HepG2 (cell line): ENCODE data around the gene TGDS. TPM values are rescaled to one million over a fixed set of nuclear protein-coding genes. Genes with fewer than 3 reads are reported as not detected.

ENCODE experiments used
- ATAC-seq: fragments of 200-7000 bp; cut with Tn5 transposase; 3 replicates; pipeline ENCODE4 v1.9.1; 2020; ENCODE audit warnings: mild to moderate bottlenecking, moderate library complexity
- BruUV-seq: library from RNA; stranded (reverse); fragments of 400-500 nt; replicated peaks from 2 replicates; lab custom pipeline; 2021; lab: Mats Ljungman, UMichigan
- CTCF ChIA-PET: fragments of 300-600 bp; formaldehyde crosslinking; extraction: SDS; loops from one replicate; lab custom pipeline; 2021; ENCODE audit warnings: low total read pairs, inconsistent platforms, low intra/inter-chr PET ratio; lab: Yijun Ruan, JAX
- POLR2A ChIA-PET: fragments of 350-600 bp; sonication (Branson Sonifier 250); formaldehyde crosslinking; loops from one replicate; lab custom pipeline; 2020; ENCODE audit warnings: antibody characterized with exemption, inconsistent platforms; lab: Yijun Ruan, JAX
- DNase-seq: peaks from one replicate; pipeline ENCODE4 v3.0.0-alpha.2; 2015; ENCODE audit warnings: low spot score
- FAIRE-seq: peaks from 3 replicates; lab custom pipeline; 2011; peaks lifted over from hg19 to GRCh38; lab: Jason Lieb, UNC
- H2AFZ ChIP-seq: one replicate; pipeline ENCODE4 v1.6.1; 2011; ENCODE audit warnings: low read length, inconsistent platforms
- H3K27ac ChIP-seq: fragments of 300-600 bp; 3 replicates; pipeline ENCODE4 v1.8.0; 2011; ENCODE audit warnings: mixed run types, mild to moderate bottlenecking, mixed read lengths, low read length, inconsistent platforms; ENCODE audit not compliant: insufficient read depth; ENCODE audit errors: extremely low read length
- H3K27me3 ChIP-seq, 2 experiments: fragments of 200-600 bp in 1 of 2; 2 replicates in 1 of 2; 3 replicates in 1 of 2; pipeline versions ENCODE4 v1.6.0 to v1.8.0; 2011; ENCODE audit warnings: low read length in 2 of 2, mild to moderate bottlenecking in 2 of 2, moderate library complexity in 2 of 2, inconsistent platforms in 1 of 2; ENCODE audit not compliant: insufficient read depth in 2 of 2, control insufficient read depth in 1 of 2
- H3K36me3 ChIP-seq, 2 experiments: fragments of 200-600 bp in 1 of 2; replicated peaks in 1 of 2; 2 replicates in 1 of 2; 3 replicates in 1 of 2; pipeline versions ENCODE4 v1.5.1 to v1.8.0; 2011; ENCODE audit warnings: low read length in 2 of 2, inconsistent platforms in 1 of 2; ENCODE audit not compliant: insufficient read depth in 2 of 2, control insufficient read depth in 1 of 2
- H3K4me1 ChIP-seq: 2 replicates; pipeline ENCODE4 v1.5.1; 2012; ENCODE audit warnings: low read length, inconsistent platforms; ENCODE audit not compliant: insufficient read depth
- H3K4me2 ChIP-seq: 2 replicates; pipeline ENCODE4 v1.6.0; 2011; ENCODE audit warnings: low read depth, low read length, inconsistent platforms
- H3K4me3 ChIP-seq, 3 experiments: fragments of 200-600 bp in 1 of 3; sonication (generic), shearing (Covaris generic) in 1 of 3; replicated peaks in 1 of 3; 2 replicates each; pipeline ENCODE4 v1.5.1; 2011 to 2016; ENCODE audit warnings: low read length in 3 of 3, inconsistent platforms in 2 of 3, low read depth in 2 of 3, mild to moderate bottlenecking in 2 of 3, control low read depth in 1 of 3, mixed read lengths in 1 of 3; ENCODE audit not compliant: insufficient read depth in 1 of 3
- H3K79me2 ChIP-seq: one replicate; pipeline ENCODE4 v1.6.1; 2011; ENCODE audit warnings: low read length, inconsistent platforms; ENCODE audit not compliant: insufficient read depth
- H3K9ac ChIP-seq: 2 replicates; pipeline ENCODE4 v1.6.0; 2011; ENCODE audit warnings: mild to moderate bottlenecking, low read depth, low read length, inconsistent platforms; ENCODE audit not compliant: insufficient read depth
- H3K9me3 ChIP-seq: 2 replicates; pipeline ENCODE4 v1.5.1; 2012; ENCODE audit warnings: mild to moderate bottlenecking, low read length
- H4K20me1 ChIP-seq: 2 replicates; pipeline ENCODE4 v1.6.0; 2011; ENCODE audit warnings: inconsistent platforms, mild to moderate bottlenecking, low read length, moderate library complexity; ENCODE audit not compliant: insufficient read depth
- MYC ChIP-seq: sonication (generic); formaldehyde crosslinking; IDR thresholded peaks from 2 replicates; pipeline ENCODE4 v1.9.0; 2021; ENCODE audit warnings: missing genetic modification reagents, borderline replicate concordance
- PAWR ChIP-seq: sonication (generic); formaldehyde crosslinking; IDR thresholded peaks from 2 replicates; pipeline ENCODE4 v1.4.0; 2020; ENCODE audit warnings: missing genetic modification reagents, mild to moderate bottlenecking, borderline replicate concordance
- ZNF296 ChIP-seq: sonication (generic); formaldehyde crosslinking; conservative IDR thresholded peaks from 2 replicates; pipeline ENCODE4 v1.5.0; 2020; ENCODE audit warnings: mild to moderate bottlenecking, missing genetic modification reagents
- ZNF30 ChIP-seq: sonication (generic); formaldehyde crosslinking; IDR thresholded peaks from 2 replicates; pipeline ENCODE4 v1.5.0; 2020; ENCODE audit warnings: mild to moderate bottlenecking, missing genetic modification reagents
- ZNF329 ChIP-seq: sonication (generic); formaldehyde crosslinking; IDR thresholded peaks from 2 replicates; pipeline ENCODE4 v1.9.0; 2021; ENCODE audit warnings: low read depth, mild to moderate bottlenecking, missing genetic modification reagents
- WGBS: methylation state at CpG from one replicate; pipeline ENCODE4 v1.1.6; 2017; ENCODE audit warnings: low lambda C conversion rate; 5-methylcytosine and 5-hydroxymethylcytosine counted together
- in situ Hi-C: cut with HindIII; loops from 2 replicates; pipeline ENCODE4 v1.10.0; 2017; ENCODE audit warnings: low pct_unique_long_range_greater_than_20kb; ENCODE audit not compliant: extremely low pct_ligation_motif_present
- intact Hi-C: fragments of 100-400 bp; cut with micrococcal nuclease; formaldehyde crosslinking; loops from one replicate; pipeline ENCODE4 v1.10.0; 2022; ENCODE audit not compliant: unreplicated experiment
- polyA plus RNA-seq, 8 experiments: library from polyadenylated mRNA; depleted of rRNA in 3 of 8; stranded (reverse) in 7 of 8; unstranded in 1 of 8; fragments of >200 nt; fragmentation: Illumina TruSeq in 4 of 8; extraction: Trizol in 4 of 8; gene quantifications; 2 replicates each; pipeline versions ENCODE4 v1.2.1 to v1.2.3, GENCODE V29; 2011 to 2016; ENCODE audit warnings: low read depth in 4 of 8, missing spikeins in 1 of 8, mixed read lengths in 1 of 8; ENCODE audit not compliant: insufficient read depth in 1 of 8
- total RNA-seq, 5 experiments: library from RNA; depleted of rRNA; stranded (reverse); fragments of >200 nt; fragmentation: Illumina TruSeq; extraction: Trizol; gene quantifications; 2 replicates each; pipeline ENCODE4 v1.2.3, GENCODE V29; 2016; ENCODE audit warnings: low read depth in 1 of 5
- TF ChIP-seq, protein P1 (sequence below): sonication (generic); formaldehyde crosslinking; IDR thresholded peaks from 2 replicates; pipeline ENCODE4 v1.5.0; 2020; ENCODE audit warnings: mild to moderate bottlenecking, missing genetic modification reagents, borderline replicate concordance
- TF ChIP-seq, protein P2 (sequence below): sonication (generic); formaldehyde crosslinking; IDR thresholded peaks from 2 replicates; pipeline ENCODE4 v1.5.1; 2020; ENCODE audit warnings: missing genetic modification reagents, mild to moderate bottlenecking, borderline replicate concordance
- TF ChIP-seq, protein P3 (sequence below): IDR thresholded peaks from 2 replicates; pipeline ENCODE4 v1.6.1; 2016; ENCODE audit warnings: control low read depth

The TGDS gene
- total and polyA plus RNA-seq, 2 of the 13 experiments (the other 11 are each of a cell fraction or from before 2014, with no cell fraction given): 15.5 to 17.9 TPM

- TF ChIP-seq, protein P1, sequence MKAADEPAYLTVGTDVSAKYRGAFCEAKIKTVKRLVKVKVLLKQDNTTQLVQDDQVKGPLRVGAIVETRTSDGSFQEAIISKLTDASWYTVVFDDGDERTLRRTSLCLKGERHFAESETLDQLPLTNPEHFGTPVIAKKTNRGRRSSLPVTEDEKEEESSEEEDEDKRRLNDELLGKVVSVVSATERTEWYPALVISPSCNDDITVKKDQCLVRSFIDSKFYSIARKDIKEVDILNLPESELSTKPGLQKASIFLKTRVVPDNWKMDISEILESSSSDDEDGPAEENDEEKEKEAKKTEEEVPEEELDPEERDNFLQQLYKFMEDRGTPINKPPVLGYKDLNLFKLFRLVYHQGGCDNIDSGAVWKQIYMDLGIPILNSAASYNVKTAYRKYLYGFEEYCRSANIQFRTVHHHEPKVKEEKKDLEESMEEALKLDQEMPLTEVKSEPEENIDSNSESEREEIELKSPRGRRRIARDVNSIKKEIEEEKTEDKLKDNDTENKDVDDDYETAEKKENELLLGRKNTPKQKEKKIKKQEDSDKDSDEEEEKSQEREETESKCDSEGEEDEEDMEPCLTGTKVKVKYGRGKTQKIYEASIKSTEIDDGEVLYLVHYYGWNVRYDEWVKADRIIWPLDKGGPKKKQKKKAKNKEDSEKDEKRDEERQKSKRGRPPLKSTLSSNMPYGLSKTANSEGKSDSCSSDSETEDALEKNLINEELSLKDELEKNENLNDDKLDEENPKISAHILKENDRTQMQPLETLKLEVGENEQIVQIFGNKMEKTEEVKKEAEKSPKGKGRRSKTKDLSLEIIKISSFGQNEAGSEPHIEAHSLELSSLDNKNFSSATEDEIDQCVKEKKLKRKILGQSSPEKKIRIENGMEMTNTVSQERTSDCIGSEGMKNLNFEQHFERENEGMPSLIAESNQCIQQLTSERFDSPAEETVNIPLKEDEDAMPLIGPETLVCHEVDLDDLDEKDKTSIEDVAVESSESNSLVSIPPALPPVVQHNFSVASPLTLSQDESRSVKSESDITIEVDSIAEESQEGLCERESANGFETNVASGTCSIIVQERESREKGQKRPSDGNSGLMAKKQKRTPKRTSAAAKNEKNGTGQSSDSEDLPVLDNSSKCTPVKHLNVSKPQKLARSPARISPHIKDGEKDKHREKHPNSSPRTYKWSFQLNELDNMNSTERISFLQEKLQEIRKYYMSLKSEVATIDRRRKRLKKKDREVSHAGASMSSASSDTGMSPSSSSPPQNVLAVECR (CRISPR knock-in tag): no peak
- TF ChIP-seq, protein P2, sequence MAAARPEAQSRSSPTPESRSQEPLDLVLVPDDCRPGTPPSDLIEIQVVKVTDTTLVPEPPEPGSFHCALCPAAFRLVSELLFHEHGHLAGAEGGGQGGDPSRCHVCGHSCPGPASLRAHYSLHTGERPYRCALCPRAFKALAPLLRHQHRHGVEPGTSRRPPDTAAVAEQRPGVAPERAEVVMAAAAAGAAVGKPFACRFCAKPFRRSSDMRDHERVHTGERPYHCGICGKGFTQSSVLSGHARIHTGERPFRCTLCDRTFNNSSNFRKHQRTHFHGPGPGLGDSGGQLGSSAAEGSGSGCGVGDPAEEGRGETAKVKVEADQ (CRISPR knock-in tag): no peak
- TF ChIP-seq ZNF329 (CRISPR knock-in tag) (no peak), ZNF30 (CRISPR knock-in tag) (no peak), ZNF296 (CRISPR knock-in tag) (no peak)
These were observed 12.6 kb upstream of the TGDS start (continued) for GRCh38 chr13:94608586-94608985.

- CTCF ChIA-PET: no interaction called here
- Histone ChIP-seq H3K4me2 (no peak overlapping the region), H2AFZ (no peak overlapping the region), H3K4me3 (no peak overlapping the region), H4K20me1 (no peaks in the 10 kb centered on the region), H3K27ac (no peak overlapping the region), H3K36me3 (no peaks in the 10 kb centered on the region), H3K9me3 (no peaks in the 10 kb centered on the region), H3K27me3 (peaks cover 0 to 4% of the 10 kb centered on the region in 2 experiments; a peak in 1 of 5 replicates), H3K79me2 (no peaks in the 10 kb centered on the region), H3K4me1 (no peaks in the 10 kb centered on the region), H3K9ac (no peak overlapping the region)
- in situ Hi-C loops: no loop called here
- TF ChIP-seq, protein P3, sequence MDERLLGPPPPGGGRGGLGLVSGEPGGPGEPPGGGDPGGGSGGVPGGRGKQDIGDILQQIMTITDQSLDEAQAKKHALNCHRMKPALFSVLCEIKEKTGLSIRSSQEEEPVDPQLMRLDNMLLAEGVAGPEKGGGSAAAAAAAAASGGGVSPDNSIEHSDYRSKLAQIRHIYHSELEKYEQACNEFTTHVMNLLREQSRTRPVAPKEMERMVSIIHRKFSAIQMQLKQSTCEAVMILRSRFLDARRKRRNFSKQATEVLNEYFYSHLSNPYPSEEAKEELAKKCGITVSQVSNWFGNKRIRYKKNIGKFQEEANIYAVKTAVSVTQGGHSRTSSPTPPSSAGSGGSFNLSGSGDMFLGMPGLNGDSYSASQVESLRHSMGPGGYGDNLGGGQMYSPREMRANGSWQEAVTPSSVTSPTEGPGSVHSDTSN: no peak
- TF ChIP-seq MYC (CRISPR knock-in tag) (no peak), PAWR (CRISPR knock-in tag) (no peak)
- POLR2A ChIA-PET: no interaction called here
- FAIRE-seq: no peak
- 3% methylated on average over 3 of the region's 3 CpGs for WGBS
- intact Hi-C loops: no loop called here
- no TSS peak for BruUV-seq
- no peak for DNase-seq
- no peak for ATAC-seq
These were observed 12.0 kb upstream of the TGDS start for GRCh38 chr13:94607939-94608338.
